ENCODE data around the gene NHS.

The NHS gene

GRCh38 chrX:17464194-17464593 lies 89.2 kb downstream of the NHS start:
- Histone ChIP-seq H3K9me2 (replicated peaks; ENCODE audit: control insufficient read depth, low read length) (no peaks in the 10 kb centered on the region), H3K4me3 (ENCODE audit: low read length) (no peak overlapping the region), H3K27me3 (ENCODE audit: control insufficient read depth, low read length) (no peaks in the 10 kb centered on the region), H3K36me3 (ENCODE audit: control insufficient read depth, low read length) (no peaks in the 10 kb centered on the region), H3K27ac (ENCODE audit: low read depth, low read length) (no peak overlapping the region), H4K20me1 (ENCODE audit: control insufficient read depth, insufficient read depth, low read depth, low read length) (no peaks in the 10 kb centered on the region), H3K4me1 (ENCODE audit: control insufficient read depth, low read length) (no peaks in the 10 kb centered on the region), H3K9me3 (ENCODE audit: control insufficient read depth, insufficient read depth, low read length) (no peaks in the 10 kb centered on the region), H3K4me2 (ENCODE audit: low read length) (no peak overlapping the region), H3F3A (ENCODE audit: control insufficient read depth, insufficient read depth) (no peaks in the 10 kb centered on the region), H3K79me2 (ENCODE audit: control insufficient read depth, low read length) (no peaks in the 10 kb centered on the region)
- TF ChIP-seq CTCF (IDR thresholded peaks at IDR 0.05; ENCODE audit: low read depth, low read length, poor library complexity, severe bottlenecking) (no peak), EZH2phosphoT487 (IDR thresholded peaks at IDR 0.05; ENCODE audit: borderline replicate concordance, low read length) (no peak)

- no peak for TF ChIP-seq EZH2phosphoT487 (IDR thresholded peaks at IDR 0.05; ENCODE audit: borderline replicate concordance, low read length)
- TF ChIP-seq CTCF (IDR thresholded peaks at IDR 0.05; ENCODE audit: low read depth, low read length, poor library complexity, severe bottlenecking) = no peak
- Histone ChIP-seq H3F3A (ENCODE audit: control insufficient read depth, insufficient read depth) (no peaks in the 10 kb centered on the region), H4K20me1 (ENCODE audit: control insufficient read depth, insufficient read depth, low read depth, low read length) (no peaks in the 10 kb centered on the region), H3K27ac (ENCODE audit: low read depth, low read length) (no peak overlapping the region), H3K27me3 (ENCODE audit: control insufficient read depth, low read length) (no peaks in the 10 kb centered on the region), H3K4me1 (ENCODE audit: control insufficient read depth, low read length) (no peaks in the 10 kb centered on the region), H3K4me2 (ENCODE audit: low read length) (no peak overlapping the region), H3K79me2 (ENCODE audit: control insufficient read depth, low read length) (no peaks in the 10 kb centered on the region), H3K36me3 (ENCODE audit: control insufficient read depth, low read length) (no peaks in the 10 kb centered on the region), H3K9me3 (ENCODE audit: control insufficient read depth, insufficient read depth, low read length) (no peaks in the 10 kb centered on the region), H3K9me2 (replicated peaks; ENCODE audit: control insufficient read depth, low read length) (no peaks in the 10 kb centered on the region), H3K4me3 (ENCODE audit: low read length) (no peak overlapping the region)
These were observed 90.2 kb downstream of the NHS start for GRCh38 chrX:17465201-17465600.

- H3K27ac ChIP-seq (ENCODE audit: low read depth, low read length) = no peak overlapping the region
- no peaks in the 10 kb centered on the region for H4K20me1 ChIP-seq (ENCODE audit: control insufficient read depth, insufficient read depth, low read depth, low read length)
- no peaks in the 10 kb centered on the region for H3K36me3 ChIP-seq (ENCODE audit: control insufficient read depth, low read length)
- no peak overlapping the region for H3K4me2 ChIP-seq (ENCODE audit: low read length)
- no peaks in the 10 kb centered on the region for H3K27me3 ChIP-seq (ENCODE audit: control insufficient read depth, low read length)
- no peaks in the 10 kb centered on the region for H3K9me3 ChIP-seq (ENCODE audit: control insufficient read depth, insufficient read depth, low read length)
- H3K4me3 ChIP-seq (ENCODE audit: low read length) = no peak overlapping the region
- no peaks in the 10 kb centered on the region for H3K9me2 ChIP-seq (replicated peaks; ENCODE audit: control insufficient read depth, low read length)
- TF ChIP-seq CTCF (IDR thresholded peaks at IDR 0.05; ENCODE audit: low read depth, low read length, poor library complexity, severe bottlenecking) = no peak
- TF ChIP-seq EZH2phosphoT487 (IDR thresholded peaks at IDR 0.05; ENCODE audit: borderline replicate concordance, low read length) = no peak
- no peaks in the 10 kb centered on the region for H3F3A ChIP-seq (ENCODE audit: control insufficient read depth, insufficient read depth)
- no peaks in the 10 kb centered on the region for H3K4me1 ChIP-seq (ENCODE audit: control insufficient read depth, low read length)
- H3K79me2 ChIP-seq (ENCODE audit: control insufficient read depth, low read length) = no peaks in the 10 kb centered on the region
These were observed 90.8 kb downstream of the NHS start for GRCh38 chrX:17465802-17466201.

- no peaks in the 10 kb centered on the region for H4K20me1 ChIP-seq (ENCODE audit: control insufficient read depth, insufficient read depth, low read depth, low read length)
- H3K36me3 ChIP-seq (ENCODE audit: control insufficient read depth, low read length) = no peaks in the 10 kb centered on the region
- no peak overlapping the region for H3K4me3 ChIP-seq (ENCODE audit: low read length)
- H3F3A ChIP-seq (ENCODE audit: control insufficient read depth, insufficient read depth) = no peaks in the 10 kb centered on the region
- TF ChIP-seq CTCF (IDR thresholded peaks at IDR 0.05; ENCODE audit: low read depth, low read length, poor library complexity, severe bottlenecking) = no peak
- TF ChIP-seq EZH2phosphoT487 (IDR thresholded peaks at IDR 0.05; ENCODE audit: borderline replicate concordance, low read length) = no peak
- no peaks in the 10 kb centered on the region for H3K9me3 ChIP-seq (ENCODE audit: control insufficient read depth, insufficient read depth, low read length)
- H3K27me3 ChIP-seq (ENCODE audit: control insufficient read depth, low read length) = no peaks in the 10 kb centered on the region
- no peaks in the 10 kb centered on the region for H3K9me2 ChIP-seq (replicated peaks; ENCODE audit: control insufficient read depth, low read length)
- no peaks in the 10 kb centered on the region for H3K4me1 ChIP-seq (ENCODE audit: control insufficient read depth, low read length)
- H3K4me2 ChIP-seq (ENCODE audit: low read length) = no peak overlapping the region
- H3K79me2 ChIP-seq (ENCODE audit: control insufficient read depth, low read length) = no peaks in the 10 kb centered on the region
- H3K27ac ChIP-seq (ENCODE audit: low read depth, low read length) = no peak overlapping the region
These were observed 95.1 kb downstream of the NHS start for GRCh38 chrX:17470136-17470535.

All from DOHH2 (cell line).